ENCODE measurements around the gene SLC39A1. TPM values are rescaled to one million over a fixed set of nuclear protein-coding genes. Genes with fewer than 3 reads are reported as not detected.
"Not testable (repeated sequence)": the region's sequence is repeated elsewhere in the genome, so short reads cannot be mapped to it uniquely, and the experiment has no call there.

SLC39A1 gene, protein sequence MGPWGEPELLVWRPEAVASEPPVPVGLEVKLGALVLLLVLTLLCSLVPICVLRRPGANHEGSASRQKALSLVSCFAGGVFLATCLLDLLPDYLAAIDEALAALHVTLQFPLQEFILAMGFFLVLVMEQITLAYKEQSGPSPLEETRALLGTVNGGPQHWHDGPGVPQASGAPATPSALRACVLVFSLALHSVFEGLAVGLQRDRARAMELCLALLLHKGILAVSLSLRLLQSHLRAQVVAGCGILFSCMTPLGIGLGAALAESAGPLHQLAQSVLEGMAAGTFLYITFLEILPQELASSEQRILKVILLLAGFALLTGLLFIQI
- 123 and 133 TPM in 2 replicates for total RNA-seq (2014; rRNA removed; shearing (Covaris generic))
- 228 and 233 TPM in 2 replicates for polyA plus RNA-seq (2014; cell fraction: nucleus; rRNA removed)

DNA sequence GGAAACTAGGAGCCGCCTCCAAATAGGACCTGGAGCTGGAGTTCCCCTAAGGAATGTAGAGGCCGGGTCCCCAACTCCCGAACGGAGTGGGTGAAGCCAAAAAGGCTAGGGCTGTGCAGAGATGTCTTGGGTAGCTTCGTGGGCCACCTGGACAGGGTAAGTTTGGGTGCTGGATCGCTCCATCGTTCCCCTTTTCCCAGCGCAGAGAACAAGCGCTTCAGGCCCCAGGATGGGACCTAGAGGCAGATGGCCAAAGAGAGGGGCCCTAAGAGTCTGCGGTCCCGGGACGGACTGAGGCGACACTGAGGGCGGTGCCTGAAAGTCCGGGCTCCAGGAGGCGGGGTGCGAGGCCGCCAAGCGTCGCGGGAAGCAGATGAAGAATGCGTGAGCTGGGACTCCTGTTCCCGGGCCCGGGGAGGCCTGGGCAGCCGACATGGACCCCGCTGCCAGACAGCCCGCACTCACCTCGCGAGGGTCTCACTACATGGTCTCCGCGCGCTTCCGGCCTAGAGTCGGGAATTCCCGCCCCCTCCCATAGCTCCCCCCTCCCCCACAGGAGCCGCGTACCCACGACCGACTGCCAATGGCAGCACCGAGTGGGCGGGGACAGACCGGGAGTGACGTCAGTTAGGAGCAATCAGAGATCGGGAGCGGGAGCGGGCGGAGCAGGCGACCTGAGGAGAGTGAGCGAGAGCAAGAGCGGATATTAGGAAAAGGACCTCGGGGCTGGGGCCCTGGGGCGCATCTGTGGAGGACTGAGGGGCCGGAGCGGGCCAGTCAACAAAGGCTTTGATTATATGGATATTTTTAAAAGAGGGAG lies at the start of gene SLC39A1:
Gene SLC39A1 (minus strand): TSS at position 508 of the 820 bp plus-strand sequence. CDS start 822 bp downstream, outside the sequence.
- peak; percentile 99 for DNase-seq (ENCODE audit: extremely low read depth, low read depth)

DNA sequence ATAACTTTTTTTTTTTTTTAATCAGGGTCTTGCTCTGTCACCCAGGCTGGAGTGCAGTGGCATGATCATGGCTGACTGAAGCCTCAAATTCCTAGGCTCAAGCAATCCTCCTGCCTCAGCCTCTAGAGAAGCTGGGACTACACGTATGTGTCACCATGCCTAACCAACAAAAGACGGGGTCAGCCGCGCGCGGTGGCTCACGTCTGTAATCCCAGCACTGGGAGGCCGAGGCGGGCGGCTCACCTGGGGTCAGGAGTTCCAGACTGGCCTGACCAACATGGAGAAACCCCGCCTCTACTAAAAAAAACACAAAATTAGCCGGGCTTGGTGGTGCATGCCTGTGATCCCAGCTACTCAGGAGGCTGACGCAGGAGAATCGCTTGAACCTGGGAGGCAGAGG lies 49.2 kb upstream of the SLC39A1 start:
- DNase-seq (ENCODE audit: extremely low read depth, low read depth) = not testable (repeated sequence)

- DNase-seq (ENCODE audit: extremely low read depth, low read depth) = no peak
These were observed 48.8 kb upstream of the SLC39A1 start for GRCh38 chr1:154012129-154012528.

DNA sequence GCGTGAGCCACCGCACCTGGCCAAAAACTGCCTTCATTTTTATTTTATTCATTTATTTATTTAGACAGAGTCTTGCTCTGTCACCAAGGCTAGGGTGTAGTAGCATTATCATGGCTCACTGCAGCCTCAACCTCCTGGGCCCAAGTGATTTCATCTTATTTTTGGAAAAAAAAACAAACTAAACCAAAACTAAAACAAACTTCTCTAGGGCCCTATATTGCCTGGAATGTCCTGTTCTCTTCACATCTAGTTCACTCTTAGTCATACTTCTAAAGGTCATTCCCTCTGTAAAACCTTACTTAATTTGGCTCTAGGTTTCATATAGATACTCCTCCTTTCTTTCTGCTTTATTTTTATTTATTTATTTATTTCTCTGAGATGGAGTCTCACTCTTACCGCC lies 42.8 kb upstream of the SLC39A1 start:
- DNase-seq (ENCODE audit: extremely low read depth, low read depth) = no peak

GRCh38 chr1:154000420-154000819 lies 37.1 kb upstream of the SLC39A1 start:
- no peak for DNase-seq (ENCODE audit: extremely low read depth, low read depth)

- DNase-seq (ENCODE audit: extremely low read depth, low read depth) = not testable (repeated sequence)
These were observed 33.5 kb upstream of the SLC39A1 start for GRCh38 chr1:153996882-153997281.

DNA sequence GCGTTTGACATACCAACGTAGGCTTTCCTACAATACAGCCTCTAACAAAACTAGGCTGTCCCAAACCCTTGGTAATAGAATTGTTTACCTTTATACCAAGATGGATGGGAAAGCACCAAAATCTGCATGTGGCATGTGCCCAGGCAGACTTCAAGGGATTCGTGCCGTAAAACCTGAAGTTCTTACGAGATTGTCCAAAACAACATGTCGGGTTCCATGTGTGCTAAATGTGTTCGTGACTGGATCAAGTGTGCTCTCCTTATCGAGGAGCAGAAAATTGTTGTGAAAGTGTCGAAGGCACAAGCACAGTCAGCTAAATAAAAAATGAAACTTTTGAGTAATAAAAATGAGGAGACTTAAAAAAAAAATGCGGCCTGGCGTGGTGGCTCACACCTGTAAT lies 32.3 kb upstream of the SLC39A1 start:
- DNase-seq (ENCODE audit: extremely low read depth, low read depth) = no peak

GRCh38 chr1:153995202-153995601 lies 31.9 kb upstream of the SLC39A1 start:
- no peak for DNase-seq (ENCODE audit: extremely low read depth, low read depth)

GRCh38 chr1:153991806-153992205 lies 28.5 kb upstream of the SLC39A1 start:
- no peak for DNase-seq (ENCODE audit: extremely low read depth, low read depth)

DNA sequence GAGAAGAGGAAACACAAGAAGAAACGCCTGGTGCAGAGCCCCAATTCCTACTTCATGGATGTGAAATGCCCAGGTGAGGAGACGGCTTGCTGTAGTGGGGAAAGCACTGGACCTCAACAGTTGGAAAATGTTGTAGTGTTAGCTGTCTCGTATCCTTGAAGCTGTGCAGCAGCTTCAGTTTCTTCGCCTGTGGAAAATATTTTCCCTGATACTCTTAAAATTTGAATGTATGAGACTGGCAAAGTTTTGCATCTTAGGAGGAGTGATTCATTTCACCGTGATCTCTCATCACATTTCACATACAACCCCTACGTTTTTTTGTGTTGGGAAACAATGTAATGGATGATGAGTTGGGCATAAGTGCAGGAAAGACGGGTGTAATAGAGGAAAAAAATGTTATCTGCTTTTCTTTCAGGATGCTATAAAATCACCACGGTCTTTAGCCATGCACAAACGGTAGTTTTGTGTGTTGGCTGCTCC lies 27.9 kb upstream of the SLC39A1 start:
- DNase-seq (ENCODE audit: extremely low read depth, low read depth) = no peak

DNA sequence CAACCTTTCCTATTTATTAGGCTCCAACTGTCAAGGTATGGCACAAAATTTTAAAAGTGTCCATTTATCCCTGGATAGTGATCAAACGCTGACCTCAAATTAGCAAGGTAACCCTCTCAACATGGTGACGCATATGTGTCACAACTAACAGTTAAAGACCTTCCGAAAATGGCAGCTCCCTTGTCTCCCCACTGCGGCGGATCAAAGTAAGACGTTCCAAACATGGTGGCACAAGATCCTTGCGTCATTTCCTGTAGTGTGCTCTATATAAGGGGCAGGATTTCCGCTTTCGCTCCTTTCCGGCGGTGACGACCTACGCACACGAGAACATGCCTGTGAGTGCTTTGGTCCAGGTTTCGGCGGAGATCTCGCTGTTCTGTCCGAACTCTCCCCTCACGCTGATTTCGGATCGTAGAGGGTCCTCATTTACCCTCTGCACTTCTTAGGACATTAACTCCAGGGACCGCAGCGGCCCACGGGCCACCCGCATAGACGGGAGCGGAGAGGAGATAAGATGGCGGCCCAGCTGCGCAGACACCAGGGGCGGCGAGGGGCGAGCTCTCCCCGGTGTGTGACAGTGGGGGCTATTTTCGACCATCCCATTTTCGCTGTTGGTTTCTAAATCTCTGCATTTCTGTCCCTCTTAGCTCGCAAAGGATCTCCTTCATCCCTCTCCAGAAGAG lies 27.3 kb upstream of the SLC39A1 start, which contains the start of gene RPS27:
Gene RPS27 (plus strand): TSS at position 295 of the 683 bp plus-strand sequence. CDS start 35 bp downstream, at position 330.
- peak; percentile 100 for DNase-seq (ENCODE audit: extremely low read depth, low read depth)

DNA sequence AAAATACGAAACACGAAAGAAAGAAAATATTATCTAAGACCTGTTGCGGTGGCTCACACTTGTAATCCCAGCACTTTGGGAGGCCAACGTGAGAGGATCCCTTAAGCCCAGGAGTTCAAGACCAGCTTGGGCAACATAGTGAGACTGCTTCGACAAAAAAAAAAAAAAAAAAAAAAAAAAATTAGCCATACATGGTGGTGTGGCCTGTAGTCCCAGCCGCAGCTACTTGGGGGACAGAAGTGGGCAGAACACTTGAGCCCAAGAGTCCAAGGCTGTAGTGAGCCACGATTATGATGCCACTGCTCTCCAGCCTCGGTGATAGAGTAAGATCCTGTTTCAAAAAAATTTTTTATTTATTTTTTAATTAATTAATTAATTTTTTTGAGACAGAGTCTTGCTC lies 24.3 kb upstream of the SLC39A1 start:
- no peak for DNase-seq (ENCODE audit: extremely low read depth, low read depth)

- DNase-seq (ENCODE audit: extremely low read depth, low read depth) = peak; percentile 87
These were observed 22.8 kb upstream of the SLC39A1 start, which contains the start of gene RAB13 for GRCh38 chr1:153985941-153986761. Gene RAB13 (minus strand): TSS chr1:153986339. CDS start chr1:153986236, 103 bp downstream.

DNA sequence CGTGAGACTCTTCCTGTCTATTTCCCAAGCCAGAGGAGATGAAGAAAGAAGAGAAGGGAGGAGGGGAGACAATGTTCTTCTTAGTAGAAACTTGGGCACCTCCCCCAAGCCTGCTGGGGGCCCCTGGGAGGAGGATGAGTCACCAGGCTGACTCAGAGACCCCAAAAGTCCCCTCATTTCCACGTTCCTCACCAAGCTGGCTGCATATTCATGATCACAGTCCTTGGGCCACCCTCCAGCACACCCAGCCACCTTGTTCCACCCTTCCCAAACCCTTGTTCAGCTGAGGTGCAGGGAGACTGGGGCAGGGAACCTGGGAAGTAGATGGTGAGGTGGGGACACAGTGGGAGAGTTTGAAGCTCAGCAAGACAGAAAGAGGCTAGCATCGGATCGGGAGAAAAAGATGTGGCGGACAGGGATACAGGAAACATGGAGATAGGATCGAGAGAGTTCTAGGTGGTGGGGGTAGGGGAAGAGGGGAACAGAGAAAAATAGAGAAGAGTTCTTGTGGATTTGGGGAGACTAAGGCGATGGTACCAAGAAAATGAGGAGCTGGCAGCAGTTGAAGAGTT lies 22.1 kb upstream of the SLC39A1 start:
- DNase-seq (ENCODE audit: extremely low read depth, low read depth) = no peak

DNA sequence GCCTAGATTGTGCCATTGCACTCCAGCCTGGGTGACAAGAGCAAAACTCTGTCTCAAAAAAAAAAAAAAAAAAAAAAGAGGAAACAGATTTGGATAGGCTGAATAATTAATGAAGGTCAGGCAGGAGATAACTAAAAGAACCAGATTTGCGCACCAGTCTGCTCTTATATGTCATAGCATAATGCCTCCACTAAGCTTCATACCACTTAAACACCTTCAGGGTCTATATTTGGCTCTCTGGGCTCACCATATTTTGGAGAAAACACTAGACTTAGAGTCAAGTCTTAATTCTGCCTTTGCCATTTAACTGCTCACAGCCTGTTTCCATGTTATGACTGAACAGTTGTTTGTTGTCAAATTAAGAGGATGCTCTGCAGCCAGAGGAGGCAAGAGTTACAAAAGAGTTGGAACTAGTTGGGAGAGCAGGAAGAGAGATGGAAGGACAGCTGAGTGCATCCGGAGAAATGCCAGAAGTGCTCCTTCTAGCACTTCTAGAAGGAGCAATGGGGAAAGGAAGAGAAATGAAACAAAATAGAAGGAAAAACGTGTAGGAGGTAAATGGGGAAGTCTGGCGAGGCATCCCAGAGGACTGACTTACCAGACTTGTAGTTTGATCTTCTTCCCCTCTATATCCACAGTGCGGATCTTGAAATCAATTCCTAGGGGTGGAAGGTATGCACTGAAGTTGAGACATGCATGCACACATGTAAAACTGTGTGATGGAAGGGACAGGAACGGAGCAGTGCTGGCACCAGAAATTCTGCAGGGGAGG lies 21.0 kb upstream of the SLC39A1 start:
- DNase-seq (ENCODE audit: extremely low read depth, low read depth) = no peak

DNA sequence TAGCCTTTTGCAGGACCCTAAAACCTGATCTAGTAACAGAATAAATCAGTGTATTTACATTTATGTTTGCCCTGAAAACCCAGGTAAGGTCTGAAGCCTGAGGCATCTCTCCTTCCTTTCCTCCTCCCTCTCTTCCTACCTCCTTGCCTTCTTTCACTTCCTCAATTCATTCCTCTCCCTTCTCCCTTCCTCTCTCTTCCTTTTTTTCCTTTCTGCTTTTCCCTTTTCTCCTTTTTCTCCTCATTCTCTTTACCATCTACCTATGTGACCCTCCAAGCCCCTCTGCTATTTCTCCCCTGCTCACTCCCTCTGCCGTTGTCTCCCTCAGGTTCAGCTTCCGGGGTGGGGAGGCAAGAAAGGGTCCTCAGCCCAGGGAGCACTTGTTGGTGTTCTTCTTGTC lies 18.4 kb upstream of the SLC39A1 start:
- DNase-seq (ENCODE audit: extremely low read depth, low read depth) = not testable (repeated sequence)

GRCh38 chr1:153979091-153979490 lies 15.8 kb upstream of the SLC39A1 start:
- not testable (repeated sequence) for DNase-seq (ENCODE audit: extremely low read depth, low read depth)

- DNase-seq (ENCODE audit: extremely low read depth, low read depth) = no peak
These were observed 15.1 kb upstream of the SLC39A1 start for GRCh38 chr1:153978274-153978909.
